ENCODE results near the gene CACHD1. TPM values are rescaled to one million over a fixed set of nuclear protein-coding genes. Genes with fewer than 3 reads are reported as not detected.

Gene CACHD1
- polyA plus RNA-seq, 1 donor from 2014 or later = 12.7 TPM

DNA sequence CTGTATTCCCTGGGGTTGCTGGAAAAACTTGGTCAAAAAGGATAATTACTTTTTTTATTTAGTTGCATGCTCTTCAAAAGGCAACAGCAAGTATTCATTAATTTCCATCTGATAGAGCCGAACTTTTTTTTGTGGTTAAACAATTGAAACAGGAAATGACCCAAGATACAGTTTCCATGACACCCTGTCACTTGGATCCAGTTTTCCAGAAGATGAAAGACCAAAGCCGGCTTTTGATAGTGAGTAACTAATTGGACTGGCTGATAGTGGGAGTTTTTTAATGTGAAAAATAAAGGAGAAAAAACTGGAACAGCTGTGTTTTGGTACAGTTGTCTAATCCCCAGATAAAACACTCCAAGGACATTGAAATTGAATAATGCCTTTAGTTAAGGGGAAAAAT lies 33.0 kb downstream of the CACHD1 start:
- Histone ChIP-seq H2AFZ (ENCODE audit: low read depth, low read length) (no peak overlapping the region), H3K9me3 (ENCODE audit: low read length) (no peaks in the 10 kb centered on the region), H3K4me2 (ENCODE audit: low read length) (no peak overlapping the region), H3K36me3 (ENCODE audit: insufficient read depth, low read length) (no peaks in the 10 kb centered on the region), H3F3A (ENCODE audit: insufficient read depth, low read length, poor library complexity, severe bottlenecking) (no peaks in the 10 kb centered on the region), H3K27ac (ENCODE audit: low read length) (no peak overlapping the region), H3K79me2 (replicated peaks; ENCODE audit: insufficient read depth, low read length) (peaks cover 7% of the 10 kb centered on the region), H3K4me3 (ENCODE audit: low read length) (no peak overlapping the region), H3K9ac (ENCODE audit: low read length) (no peak overlapping the region), H4K20me1 (ENCODE audit: insufficient read depth) (no peaks in the 10 kb centered on the region), H3K27me3 (ENCODE audit: insufficient read depth, low read depth, low read length) (no peaks in the 10 kb centered on the region), H3K9me2 (ENCODE audit: insufficient read depth, low read length) (no peaks in the 10 kb centered on the region)
- TF ChIP-seq EZH2 (IDR thresholded peaks at IDR 0.05; ENCODE audit: borderline replicate concordance, insufficient read depth, low read length, poor library complexity, severe bottlenecking) (no peak), POLR2AphosphoS5 (IDR thresholded peaks at IDR 0.05) (no peak), CTCF (IDR thresholded peaks at IDR 0.05; ENCODE audit: poor library complexity, severe bottlenecking) (no peak), TAF1 (IDR thresholded peaks at IDR 0.05; ENCODE audit: low read depth) (no peak), MXI1 (conservative IDR thresholded peaks at IDR 0.05; ENCODE audit: poor library complexity, severe bottlenecking) (no peak), SMC3 (conservative IDR thresholded peaks at IDR 0.05; ENCODE audit: poor library complexity) (no peak), RAD21 (conservative IDR thresholded peaks at IDR 0.05) (no peak), EP300 (conservative IDR thresholded peaks at IDR 0.05; ENCODE audit: poor library complexity, severe bottlenecking) (no peak)
- TF ChIP-seq, protein P1, sequence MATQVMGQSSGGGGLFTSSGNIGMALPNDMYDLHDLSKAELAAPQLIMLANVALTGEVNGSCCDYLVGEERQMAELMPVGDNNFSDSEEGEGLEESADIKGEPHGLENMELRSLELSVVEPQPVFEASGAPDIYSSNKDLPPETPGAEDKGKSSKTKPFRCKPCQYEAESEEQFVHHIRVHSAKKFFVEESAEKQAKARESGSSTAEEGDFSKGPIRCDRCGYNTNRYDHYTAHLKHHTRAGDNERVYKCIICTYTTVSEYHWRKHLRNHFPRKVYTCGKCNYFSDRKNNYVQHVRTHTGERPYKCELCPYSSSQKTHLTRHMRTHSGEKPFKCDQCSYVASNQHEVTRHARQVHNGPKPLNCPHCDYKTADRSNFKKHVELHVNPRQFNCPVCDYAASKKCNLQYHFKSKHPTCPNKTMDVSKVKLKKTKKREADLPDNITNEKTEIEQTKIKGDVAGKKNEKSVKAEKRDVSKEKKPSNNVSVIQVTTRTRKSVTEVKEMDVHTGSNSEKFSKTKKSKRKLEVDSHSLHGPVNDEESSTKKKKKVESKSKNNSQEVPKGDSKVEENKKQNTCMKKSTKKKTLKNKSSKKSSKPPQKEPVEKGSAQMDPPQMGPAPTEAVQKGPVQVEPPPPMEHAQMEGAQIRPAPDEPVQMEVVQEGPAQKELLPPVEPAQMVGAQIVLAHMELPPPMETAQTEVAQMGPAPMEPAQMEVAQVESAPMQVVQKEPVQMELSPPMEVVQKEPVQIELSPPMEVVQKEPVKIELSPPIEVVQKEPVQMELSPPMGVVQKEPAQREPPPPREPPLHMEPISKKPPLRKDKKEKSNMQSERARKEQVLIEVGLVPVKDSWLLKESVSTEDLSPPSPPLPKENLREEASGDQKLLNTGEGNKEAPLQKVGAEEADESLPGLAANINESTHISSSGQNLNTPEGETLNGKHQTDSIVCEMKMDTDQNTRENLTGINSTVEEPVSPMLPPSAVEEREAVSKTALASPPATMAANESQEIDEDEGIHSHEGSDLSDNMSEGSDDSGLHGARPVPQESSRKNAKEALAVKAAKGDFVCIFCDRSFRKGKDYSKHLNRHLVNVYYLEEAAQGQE (IDR thresholded peaks at IDR 0.05; ENCODE audit: borderline replicate concordance) = no peak

DNA sequence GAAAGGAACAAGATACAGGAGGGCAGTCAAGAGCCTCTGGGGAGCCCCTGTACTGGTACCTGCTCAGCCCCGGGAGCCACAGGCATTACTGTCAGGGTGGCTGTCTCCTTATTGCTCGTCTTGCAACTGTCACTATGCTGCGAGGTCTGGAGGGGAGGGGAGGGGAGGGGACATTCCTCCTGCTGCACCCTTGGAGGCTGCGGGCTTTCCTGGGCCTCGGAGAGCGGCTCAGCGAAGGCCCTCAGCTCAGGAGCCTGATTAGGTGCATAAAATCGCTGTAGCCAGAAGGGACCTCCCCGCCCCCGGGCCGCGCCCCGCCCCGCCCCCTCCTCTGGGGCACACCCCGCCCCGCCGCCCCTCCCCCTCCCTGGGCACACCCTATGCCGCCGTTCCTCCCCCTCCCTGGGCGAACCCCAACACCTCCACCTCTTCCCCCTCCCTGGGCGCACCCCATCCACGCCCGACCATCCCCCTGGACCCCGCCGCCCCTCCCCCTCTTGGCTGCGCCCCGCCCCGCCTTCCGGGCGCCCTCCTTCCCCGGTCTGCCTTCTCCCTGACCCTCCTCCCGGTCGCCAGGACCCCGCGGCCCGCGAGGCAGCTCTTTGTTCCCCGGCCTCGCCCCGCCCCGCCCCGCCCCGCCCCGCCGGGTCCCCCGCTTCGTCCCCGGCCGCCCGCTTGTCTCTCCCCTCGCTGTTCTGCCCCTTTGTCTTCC lies 35.5 kb downstream of the CACHD1 start:
- no peak overlapping the region for H3K27ac ChIP-seq (ENCODE audit: low read length)
- peak overlapping the region; percentile 57 for H3K4me3 ChIP-seq (ENCODE audit: low read length)
- no peaks in the 10 kb centered on the region for H3K9me2 ChIP-seq (ENCODE audit: insufficient read depth, low read length)
- H3K9ac ChIP-seq (ENCODE audit: low read length) = peak overlapping the region; percentile 50
- TF ChIP-seq POLR2AphosphoS5 (IDR thresholded peaks at IDR 0.05) = no peak
- TF ChIP-seq MXI1 (conservative IDR thresholded peaks at IDR 0.05; ENCODE audit: poor library complexity, severe bottlenecking) = no peak
- no peak for TF ChIP-seq SMC3 (conservative IDR thresholded peaks at IDR 0.05; ENCODE audit: poor library complexity)
- peaks cover 13% of the 10 kb centered on the region for H3K79me2 ChIP-seq (replicated peaks; ENCODE audit: insufficient read depth, low read length)
- H3K9me3 ChIP-seq (ENCODE audit: low read length) = no peaks in the 10 kb centered on the region
- H4K20me1 ChIP-seq (ENCODE audit: insufficient read depth) = no peaks in the 10 kb centered on the region
- H3F3A ChIP-seq (ENCODE audit: insufficient read depth, low read length, poor library complexity, severe bottlenecking) = no peaks in the 10 kb centered on the region
- no peaks in the 10 kb centered on the region for H3K27me3 ChIP-seq (ENCODE audit: insufficient read depth, low read depth, low read length)
- H2AFZ ChIP-seq (ENCODE audit: low read depth, low read length) = no peak overlapping the region
- no peak overlapping the region for H3K4me2 ChIP-seq (ENCODE audit: low read length)
- no peaks in the 10 kb centered on the region for H3K36me3 ChIP-seq (ENCODE audit: insufficient read depth, low read length)

Data from neural cell (in vitro differentiated cells).